CD4-positive, alpha-beta T cell treated with Interleukin-15 for 1 hour (primary cell): Measurements from ENCODE around the gene OR2T34.
"Not testable (repeated sequence)": the region's sequence is repeated elsewhere in the genome, so short reads cannot be mapped to it uniquely, and the experiment has no call there.

ENCODE experiments used
- DNase-seq: peaks from one replicate; pipeline ENCODE4 v3.0.0-alpha.2; 2020

Gene OR2T34, protein sequence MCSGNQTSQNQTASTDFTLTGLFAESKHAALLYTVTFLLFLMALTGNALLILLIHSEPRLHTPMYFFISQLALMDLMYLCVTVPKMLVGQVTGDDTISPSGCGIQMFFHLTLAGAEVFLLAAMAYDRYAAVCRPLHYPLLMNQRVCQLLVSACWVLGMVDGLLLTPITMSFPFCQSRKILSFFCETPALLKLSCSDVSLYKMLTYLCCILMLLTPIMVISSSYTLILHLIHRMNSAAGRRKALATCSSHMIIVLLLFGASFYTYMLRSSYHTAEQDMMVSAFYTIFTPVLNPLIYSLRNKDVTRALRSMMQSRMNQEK

GRCh38 chr1:248574657-248575056, at the start of gene OR2T34:
OR2T34 (minus strand) TSS chr1:248574757; CDS start chr1:248574757, 0 bp downstream.
- DNase-seq = not testable (repeated sequence)

DNA sequence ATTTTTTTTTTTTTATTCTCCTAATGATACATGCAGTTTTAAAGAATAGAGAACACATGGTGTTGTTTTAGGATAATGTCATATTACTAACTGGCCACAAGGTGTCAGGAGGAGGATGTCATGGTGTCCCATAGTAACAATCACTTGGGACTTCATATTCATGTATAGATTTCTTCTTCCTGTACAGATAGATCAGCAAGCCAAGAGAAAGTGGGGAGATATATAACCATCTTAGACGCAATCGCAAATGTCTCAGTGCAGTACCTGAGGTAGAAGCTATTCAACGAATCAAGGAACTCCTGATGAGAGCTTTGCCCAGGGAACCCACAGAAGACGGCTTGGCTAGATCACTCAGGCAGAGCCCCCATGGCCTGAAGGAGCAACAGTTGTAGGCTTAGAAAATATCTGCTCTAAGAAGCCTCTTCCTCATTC, 48.0 kb upstream of the OR2T34 start:
- DNase-seq = no peak

DNA sequence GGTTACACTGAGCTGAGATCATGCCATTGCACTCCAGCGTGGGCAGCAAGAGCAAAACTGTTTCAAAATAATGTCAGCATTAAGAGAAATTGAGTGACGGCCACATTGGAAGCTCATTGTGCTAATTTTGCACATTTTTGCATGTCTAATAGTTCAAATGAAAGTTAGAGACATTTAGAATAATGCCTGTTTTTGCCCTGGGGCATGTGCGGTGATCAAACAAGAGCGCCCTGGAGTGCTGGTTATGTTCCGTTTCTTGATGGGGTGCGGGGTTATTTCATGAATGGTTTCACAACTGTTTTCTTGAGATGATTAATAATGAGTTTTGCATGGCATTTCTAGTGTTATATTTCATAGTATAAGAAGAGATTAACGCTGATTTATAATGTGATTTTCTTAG, 47.2 kb upstream of the OR2T34 start:
- DNase-seq = no peak

- peak; percentile 16 for DNase-seq
Measured at GRCh38 chr1:248618878-248619277, 44.3 kb upstream of the OR2T34 start.

DNA sequence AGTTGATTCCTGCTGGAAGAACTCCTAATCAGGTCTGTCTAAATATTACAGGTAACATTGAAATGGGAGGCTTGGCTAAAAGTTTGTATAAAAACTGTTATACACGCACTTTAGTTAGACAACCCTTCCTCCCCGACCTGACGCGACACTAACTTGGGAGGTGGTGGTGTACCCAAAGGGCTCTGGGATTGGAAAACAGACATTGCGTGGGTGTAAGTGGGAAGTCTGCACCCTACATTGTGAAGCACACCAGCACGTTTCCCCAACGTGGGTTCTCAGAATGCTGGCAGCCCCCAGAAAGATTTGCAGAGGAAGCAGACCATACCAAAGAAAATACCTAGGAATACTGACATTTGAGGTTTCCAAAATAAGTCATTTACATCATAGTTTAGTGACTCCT, 43.6 kb upstream of the OR2T34 start:
- no peak for DNase-seq

GRCh38 chr1:248613742-248614141, 39.2 kb upstream of the OR2T34 start:
- DNase-seq = no peak

- no peak for DNase-seq
Measured at GRCh38 chr1:248611883-248612414, 37.4 kb upstream of the OR2T34 start.

DNA sequence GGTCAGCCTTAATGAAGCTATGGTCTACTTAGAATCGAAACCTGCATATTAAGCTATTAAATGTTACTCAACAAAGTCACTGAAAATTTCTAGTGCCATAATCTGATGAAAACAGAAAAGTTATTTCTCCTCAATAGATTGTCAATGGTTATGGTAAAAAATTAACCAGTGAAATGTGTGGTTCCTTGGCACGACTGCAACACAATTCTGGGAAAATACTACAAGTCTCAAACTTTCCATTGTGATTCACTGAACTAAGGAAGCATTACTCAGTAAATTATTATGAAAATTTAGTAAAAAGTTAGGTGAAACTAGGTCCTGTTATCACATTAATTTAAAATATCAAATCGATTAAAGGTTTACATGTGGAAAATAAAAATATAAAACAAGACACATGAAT, 35.7 kb upstream of the OR2T34 start:
- no peak for DNase-seq

DNA sequence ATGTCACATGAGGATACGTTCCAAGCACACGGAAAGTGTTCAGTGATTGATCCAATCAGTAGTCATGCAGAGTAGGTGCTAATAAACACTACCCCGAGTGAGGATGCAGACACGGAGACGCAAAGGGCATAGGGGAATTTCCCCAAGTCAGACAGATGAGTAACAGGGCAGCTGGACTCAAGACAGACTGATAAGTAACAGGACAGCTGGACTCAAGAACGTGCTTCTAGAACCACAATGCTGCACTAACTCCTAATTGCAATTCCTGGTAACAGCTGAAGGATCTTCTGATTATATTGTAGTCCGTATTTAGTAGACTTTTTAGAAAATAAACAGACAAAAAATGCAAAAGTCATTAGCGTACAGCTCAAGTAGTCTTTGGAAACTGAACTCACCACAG, 24.8 kb upstream of the OR2T34 start:
- no peak for DNase-seq

GRCh38 chr1:248597589-248597988, 23.0 kb upstream of the OR2T34 start, which contains the start of gene OR2T10:
OR2T10 (minus strand) TSS chr1:248597700; CDS start chr1:248593768, 3,932 bp downstream.
- no peak for DNase-seq

DNA sequence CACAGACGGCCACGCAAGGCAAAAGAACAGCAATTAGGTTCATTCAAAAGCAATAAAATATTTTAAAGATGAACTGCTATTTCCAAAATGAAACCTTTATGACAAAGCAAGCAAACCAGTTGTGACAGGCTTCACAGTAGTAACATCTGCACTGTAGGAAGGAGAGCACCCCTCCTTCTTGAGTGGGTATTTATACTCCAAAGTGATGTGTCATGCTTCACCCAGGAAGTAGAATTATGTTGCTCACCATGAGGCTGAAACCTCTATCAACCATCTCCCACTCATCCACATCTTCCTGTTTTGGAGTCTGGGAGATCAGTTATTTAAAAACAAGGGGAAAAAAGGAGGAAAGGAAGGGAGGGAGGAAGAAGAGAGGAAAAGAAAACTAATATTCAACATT, 22.1 kb upstream of the OR2T34 start:
- no peak for DNase-seq

- DNase-seq = no peak
Measured at GRCh38 chr1:248593226-248593625, 18.7 kb upstream of the OR2T34 start.

DNA sequence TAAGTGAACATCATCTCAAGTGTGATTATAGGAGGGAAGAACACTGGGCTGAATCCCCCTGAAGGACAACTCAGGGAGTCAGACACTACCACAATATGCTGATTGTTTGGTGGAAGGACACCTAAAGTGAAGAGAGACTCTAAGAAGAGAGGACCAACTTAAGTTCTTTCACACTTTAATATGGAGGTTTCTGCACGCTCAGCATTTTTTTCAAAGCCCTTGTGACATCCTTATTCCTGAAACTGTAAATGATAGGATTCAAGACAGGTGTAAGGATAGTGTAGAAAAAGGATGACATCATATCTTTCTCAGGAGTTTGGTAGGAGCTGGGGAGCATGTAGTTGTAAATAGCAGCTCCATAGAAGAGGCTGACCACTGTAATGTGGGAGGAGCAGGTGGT, 18.1 kb upstream of the OR2T34 start:
- no peak for DNase-seq

DNA sequence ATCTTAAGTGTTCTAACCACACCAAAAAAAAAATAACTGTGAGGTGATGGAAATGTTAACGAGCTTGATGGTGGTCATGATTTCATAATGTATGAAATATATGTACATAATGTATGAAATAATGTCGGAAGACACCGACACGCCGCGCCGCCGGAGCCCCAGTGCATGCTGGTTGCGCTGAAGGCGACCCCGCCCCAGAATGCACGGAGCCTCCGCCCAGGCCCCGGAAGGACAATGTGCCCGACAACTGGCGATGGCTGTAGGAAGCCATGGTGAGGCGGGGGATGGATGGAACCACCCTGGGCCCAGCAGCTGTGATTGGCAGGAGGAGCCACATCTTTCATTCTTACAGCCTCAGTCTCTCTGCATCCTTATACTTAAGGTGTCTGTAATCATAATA, 15.5 kb upstream of the OR2T34 start:
- DNase-seq = no peak

GRCh38 chr1:248589334-248589733, 14.8 kb upstream of the OR2T34 start:
- DNase-seq = no peak

GRCh38 chr1:248585266-248585665, 10.7 kb upstream of the OR2T34 start:
- DNase-seq = no peak

DNA sequence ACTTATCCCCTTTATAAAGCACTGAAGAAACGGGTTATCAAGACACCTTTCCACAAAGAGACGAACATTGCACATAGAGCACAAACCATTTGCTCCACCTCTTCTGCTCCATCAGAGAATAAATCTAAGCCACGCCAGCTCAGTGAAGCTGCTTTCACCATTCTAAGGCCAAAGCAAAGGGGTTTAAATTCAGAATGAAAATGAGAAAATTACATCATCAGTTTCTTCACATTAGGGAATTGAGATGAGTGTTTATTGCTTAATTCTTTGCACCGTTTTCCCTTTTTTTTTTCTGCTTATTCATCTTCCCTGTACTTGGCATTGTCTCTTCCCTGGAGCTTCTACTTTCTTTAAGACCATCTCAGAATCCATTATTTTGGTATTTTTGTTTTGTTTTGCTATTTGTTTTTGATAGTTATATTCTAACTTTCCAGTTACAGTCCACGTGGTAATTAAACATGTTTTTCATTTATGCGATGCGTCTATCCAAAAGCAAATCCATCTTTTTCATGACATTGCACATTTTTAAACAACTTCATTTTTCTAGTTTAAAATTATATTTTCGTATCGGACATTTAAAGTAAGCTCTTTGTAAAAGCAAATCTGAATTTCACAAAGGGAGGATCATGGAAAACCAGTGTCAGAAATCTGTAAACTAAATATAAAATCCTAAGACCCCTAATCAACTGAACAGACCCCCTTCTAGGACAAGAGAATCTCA, 1.9 kb upstream of the OR2T34 start:
- DNase-seq = no peak

GRCh38 chr1:248573856-248574255, 701 bp downstream of the OR2T34 start:
- not testable (repeated sequence) for DNase-seq

DNA sequence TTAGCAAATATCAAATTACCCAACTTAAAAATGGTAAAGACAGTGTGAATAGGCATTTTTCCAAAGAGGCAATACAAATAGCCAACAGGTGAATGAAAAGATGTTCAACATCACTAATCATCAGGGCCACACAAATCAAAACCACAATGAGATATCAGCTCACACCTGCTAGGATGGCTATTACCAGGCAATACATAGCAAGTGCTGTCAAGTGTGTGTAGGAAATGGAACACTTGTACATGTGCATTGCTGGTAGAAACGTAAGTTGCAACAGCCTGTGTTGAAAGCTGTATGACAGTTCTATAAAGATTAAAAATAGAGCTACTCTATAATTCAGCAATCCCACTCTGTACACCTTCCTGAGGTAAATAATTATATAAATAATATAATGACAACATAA, 2.5 kb downstream of the OR2T34 start:
- DNase-seq = not testable (repeated sequence)

DNA sequence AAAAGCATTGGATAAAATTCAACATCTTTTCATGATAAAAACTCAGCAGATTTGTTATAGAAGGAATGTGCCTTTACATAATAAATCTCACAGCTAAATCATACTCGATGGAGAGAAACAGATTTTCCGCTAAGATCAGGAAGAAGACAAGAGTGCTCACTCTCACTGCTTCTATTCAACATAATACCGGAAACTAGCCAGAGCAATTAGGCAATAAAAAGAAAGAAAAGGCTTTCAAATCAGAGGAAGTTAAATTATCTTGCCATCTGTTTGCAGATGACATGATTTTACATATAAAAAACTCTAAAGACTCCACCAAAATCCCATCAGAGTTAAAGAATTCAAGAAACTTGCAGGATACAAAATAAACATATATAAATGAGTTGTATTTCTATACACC, 3.7 kb downstream of the OR2T34 start:
- DNase-seq = not testable (repeated sequence)

DNA sequence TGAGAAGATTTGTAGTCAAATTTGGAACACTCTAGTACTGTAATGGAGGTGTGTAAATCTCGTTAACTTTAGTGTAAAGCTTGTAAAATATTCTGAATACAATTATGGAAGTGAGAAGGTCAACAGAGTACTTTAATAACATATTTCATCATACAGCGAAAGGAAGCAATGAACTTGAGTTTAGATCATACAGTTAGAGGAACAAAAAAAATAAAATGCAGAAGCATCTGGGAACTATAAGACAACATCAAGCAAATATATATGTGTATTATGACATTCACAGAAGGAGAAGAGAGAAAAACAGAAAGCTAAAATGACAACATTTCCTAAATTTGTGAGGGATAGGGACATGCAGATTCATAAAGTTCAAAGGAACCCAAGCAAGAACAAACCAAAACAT, 5.5 kb downstream of the OR2T34 start:
- DNase-seq = not testable (repeated sequence)

GRCh38 chr1:248565530-248566373, 8.8 kb downstream of the OR2T34 start:
- not testable (repeated sequence) for DNase-seq

- not testable (repeated sequence) for DNase-seq
Measured at GRCh38 chr1:248562672-248563071, 11.9 kb downstream of the OR2T34 start, which contains the start of gene OR2T29. OR2T29 (minus strand) TSS chr1:248562772; CDS start chr1:248559491, 3,281 bp downstream.
